Hepatocyte (in vitro differentiated cells): ENCODE measurements around the gene HOXD8.

ENCODE experiments used
- CTCF ChIP-seq: fragments of 200-600 bp; sonication (generic); IDR thresholded peaks from 2 replicates; pipeline ENCODE4 v1.5.1; 2016; ENCODE audit warnings: antibody characterized with exemption, mild to moderate bottlenecking; ENCODE audit not compliant: poor library complexity
- EZH2 ChIP-seq: fragments of 200-600 bp; sonication (generic); IDR thresholded peaks from 2 replicates; pipeline ENCODE4 v1.6.1; 2016; ENCODE audit warnings: antibody characterized with exemption, mild to moderate bottlenecking, borderline replicate concordance
- EZH2phosphoT487 ChIP-seq: fragments of 200-600 bp; sonication (generic); IDR thresholded peaks from one replicate; pipeline ENCODE4 v1.6.1; 2018; ENCODE audit warnings: antibody characterized with exemption, mild to moderate bottlenecking, low read depth, moderate library complexity; ENCODE audit not compliant: unreplicated experiment, severe bottlenecking

GRCh38 chr2:176142281-176142680, 12.8 kb downstream of the HOXD8 start:
- no peak for TF ChIP-seq CTCF
- no peak for TF ChIP-seq EZH2
- no peak for TF ChIP-seq EZH2phosphoT487
